Medulla oblongata (tissue), 1 donor: ENCODE measurements around the gene WDFY4.

Source experiments
- DNase-seq: peaks from one replicate; pipeline ENCODE4 v3.0.0-alpha.2; 2015; ENCODE audit errors: extremely low spot score

WDFY4 gene

GRCh38 chr10:48684463-48684791, 246 bp upstream of the WDFY4 start:
- DNase-seq = no peak

GRCh38 chr10:48685731-48686130, 1.1 kb downstream of the WDFY4 start:
- no peak for DNase-seq

GRCh38 chr10:48690791-48691660, 6.4 kb downstream of the WDFY4 start:
- DNase-seq = no peak

GRCh38 chr10:48691812-48692528, 7.3 kb downstream of the WDFY4 start:
- no peak for DNase-seq

GRCh38 chr10:48692748-48693147, 8.1 kb downstream of the WDFY4 start:
- no peak for DNase-seq

GRCh38 chr10:48693206-48693605, 8.5 kb downstream of the WDFY4 start:
- DNase-seq = no peak

GRCh38 chr10:48694371-48695030, 9.8 kb downstream of the WDFY4 start:
- no peak for DNase-seq

- no peak for DNase-seq
These were observed 11.2 kb downstream of the WDFY4 start for GRCh38 chr10:48695636-48696534.

- DNase-seq = no peak
These were observed 11.8 kb downstream of the WDFY4 start for GRCh38 chr10:48696535-48696873.

- DNase-seq = no peak
These were observed 12.4 kb downstream of the WDFY4 start for GRCh38 chr10:48697091-48697490.

GRCh38 chr10:48697821-48698764, 13.4 kb downstream of the WDFY4 start:
- no peak for DNase-seq

- no peak for DNase-seq
These were observed 14.4 kb downstream of the WDFY4 start for GRCh38 chr10:48699011-48699627.

- DNase-seq = no peak
These were observed 15.4 kb downstream of the WDFY4 start for GRCh38 chr10:48700071-48700470.

GRCh38 chr10:48700493-48700892, 15.8 kb downstream of the WDFY4 start:
- DNase-seq = no peak

GRCh38 chr10:48701139-48701901, 16.6 kb downstream of the WDFY4 start:
- DNase-seq = no peak

- no peak for DNase-seq
These were observed 17.3 kb downstream of the WDFY4 start for GRCh38 chr10:48701941-48702340.

- no peak for DNase-seq
These were observed 19.0 kb downstream of the WDFY4 start for GRCh38 chr10:48703531-48704122.

GRCh38 chr10:48704156-48704555, 19.5 kb downstream of the WDFY4 start:
- no peak for DNase-seq

- DNase-seq = no peak
These were observed 20.8 kb downstream of the WDFY4 start for GRCh38 chr10:48705401-48705938.
